ENCODE data around the gene JPH4. TPM values are rescaled to one million over a fixed set of nuclear protein-coding genes. Genes with fewer than 3 reads are reported as not detected.

Gene JPH4
- total RNA-seq, 1 donor from 2014 or later, result 2.0 TPM

DNA sequence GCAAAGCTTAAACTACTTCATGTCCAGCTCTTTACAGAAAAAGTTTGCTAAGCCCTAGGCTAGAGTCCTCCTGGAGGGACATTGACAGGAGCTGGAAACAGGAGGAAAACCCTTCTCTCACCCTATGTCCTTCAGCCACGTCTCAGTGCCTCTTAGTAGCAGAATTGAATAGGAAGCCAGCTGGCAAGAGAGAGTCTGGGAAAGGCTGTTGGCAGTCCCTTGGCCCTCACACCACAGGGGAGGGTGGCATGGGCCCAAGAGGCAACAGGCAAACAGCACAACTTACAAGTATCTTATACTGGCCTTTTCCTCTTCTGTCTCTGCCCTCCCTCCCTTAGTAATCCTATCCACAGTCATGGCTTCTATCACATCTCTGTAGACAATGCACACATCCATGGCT lies 29.9 kb upstream of the JPH4 start:
- peaks cover 6% of the 10 kb centered on the region for H3K27me3 Mint-ChIP-seq
- CTCF ChIA-PET, result no interaction called here
- no peak for DNase-seq
- POLR2A ChIA-PET, result no interaction called here
- TF ChIP-seq, protein P1, sequence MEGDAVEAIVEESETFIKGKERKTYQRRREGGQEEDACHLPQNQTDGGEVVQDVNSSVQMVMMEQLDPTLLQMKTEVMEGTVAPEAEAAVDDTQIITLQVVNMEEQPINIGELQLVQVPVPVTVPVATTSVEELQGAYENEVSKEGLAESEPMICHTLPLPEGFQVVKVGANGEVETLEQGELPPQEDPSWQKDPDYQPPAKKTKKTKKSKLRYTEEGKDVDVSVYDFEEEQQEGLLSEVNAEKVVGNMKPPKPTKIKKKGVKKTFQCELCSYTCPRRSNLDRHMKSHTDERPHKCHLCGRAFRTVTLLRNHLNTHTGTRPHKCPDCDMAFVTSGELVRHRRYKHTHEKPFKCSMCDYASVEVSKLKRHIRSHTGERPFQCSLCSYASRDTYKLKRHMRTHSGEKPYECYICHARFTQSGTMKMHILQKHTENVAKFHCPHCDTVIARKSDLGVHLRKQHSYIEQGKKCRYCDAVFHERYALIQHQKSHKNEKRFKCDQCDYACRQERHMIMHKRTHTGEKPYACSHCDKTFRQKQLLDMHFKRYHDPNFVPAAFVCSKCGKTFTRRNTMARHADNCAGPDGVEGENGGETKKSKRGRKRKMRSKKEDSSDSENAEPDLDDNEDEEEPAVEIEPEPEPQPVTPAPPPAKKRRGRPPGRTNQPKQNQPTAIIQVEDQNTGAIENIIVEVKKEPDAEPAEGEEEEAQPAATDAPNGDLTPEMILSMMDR (IDR thresholded peaks at IDR 0.05), result no peak
- no peak overlapping the region for H3K4me3 Mint-ChIP-seq
- H3K27ac Mint-ChIP-seq, result no peak overlapping the region
- ATAC-seq (ENCODE audit: low read depth), result no peak
- H3K9me3 Mint-ChIP-seq, result no peaks in the 10 kb centered on the region
- no peaks in the 10 kb centered on the region for H3K36me3 Mint-ChIP-seq (ENCODE audit: low read depth)
- intact Hi-C loops (cut with micrococcal nuclease), result no loop called here
- H3K4me1 Mint-ChIP-seq, result no peaks in the 10 kb centered on the region

- CTCF ChIA-PET, result no interaction called here
- POLR2A ChIA-PET, result no interaction called here
- no peak for DNase-seq
- Mint-ChIP-seq H3K9me3 (no peaks in the 10 kb centered on the region), H3K27ac (no peak overlapping the region), H3K27me3 (peaks cover 7% of the 10 kb centered on the region), H3K36me3 (ENCODE audit: low read depth) (no peaks in the 10 kb centered on the region), H3K4me3 (no peak overlapping the region), H3K4me1 (no peaks in the 10 kb centered on the region)
- intact Hi-C loops (cut with micrococcal nuclease), result no loop called here
- ATAC-seq (ENCODE audit: low read depth), result no peak
- TF ChIP-seq, protein P1 (IDR thresholded peaks at IDR 0.05), result no peak
Observed at GRCh38 chr14:23605931-23606585, 27.5 kb upstream of the JPH4 start.

DNA sequence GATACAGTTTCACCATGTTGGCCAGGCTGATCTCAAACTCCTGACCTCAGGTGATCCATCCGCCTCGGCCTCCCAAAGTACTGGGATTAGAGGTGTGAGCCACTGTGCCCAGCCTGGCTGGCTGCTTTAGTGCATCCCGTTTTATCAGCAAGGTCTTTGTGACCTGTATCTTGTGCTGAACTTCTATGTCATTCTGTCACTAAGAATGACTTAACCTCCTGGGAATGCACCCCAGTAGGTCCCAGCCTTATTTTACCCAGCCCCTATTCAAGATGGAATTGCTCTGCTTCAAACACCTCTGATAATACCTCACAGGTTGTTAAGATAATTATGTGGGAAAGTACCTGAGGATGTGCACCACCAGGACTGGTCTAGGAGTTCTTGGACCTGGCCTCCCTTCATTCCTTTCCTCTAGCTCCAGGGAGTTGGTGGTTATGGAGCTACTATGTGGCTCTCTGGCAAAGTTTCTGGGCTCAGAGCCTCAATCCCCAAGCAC lies 26.1 kb upstream of the JPH4 start:
- ATAC-seq (ENCODE audit: low read depth) (no peak), DNase-seq (no peak)
- CTCF ChIA-PET, result no interaction called here
- TF ChIP-seq, protein P1 (IDR thresholded peaks at IDR 0.05), result no peak
- Mint-ChIP-seq H3K9me3 (no peaks in the 10 kb centered on the region), H3K4me3 (no peak overlapping the region), H3K36me3 (ENCODE audit: low read depth) (no peaks in the 10 kb centered on the region), H3K4me1 (no peaks in the 10 kb centered on the region), H3K27ac (no peak overlapping the region), H3K27me3 (peaks cover 7% of the 10 kb centered on the region)
- POLR2A ChIA-PET, result no interaction called here
- intact Hi-C loops (cut with micrococcal nuclease), result no loop called here

DNA sequence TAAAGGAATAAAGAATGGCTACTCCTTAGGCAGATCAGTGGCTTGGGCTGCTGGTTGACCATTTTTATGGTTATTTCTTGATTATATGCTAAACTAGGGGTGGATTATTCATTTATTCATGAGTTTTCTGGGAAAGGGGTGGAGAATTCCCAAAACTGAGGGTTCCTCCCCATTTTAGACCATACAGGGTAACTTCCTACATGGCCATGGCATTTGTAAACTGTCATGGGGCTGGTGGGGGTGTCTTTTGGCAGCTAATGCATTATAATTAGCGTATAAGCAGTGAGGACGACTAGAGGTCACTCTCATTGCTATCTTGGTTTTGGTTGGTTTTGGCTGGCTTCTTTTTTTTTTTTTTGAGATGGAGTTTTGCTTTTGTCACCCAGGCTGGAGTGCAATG lies 25.6 kb upstream of the JPH4 start:
- H3K4me1 Mint-ChIP-seq, result no peaks in the 10 kb centered on the region
- POLR2A ChIA-PET, result no interaction called here

GRCh38 chr14:23603103-23603502 lies 24.5 kb upstream of the JPH4 start:
- TF ChIP-seq, protein P1 (IDR thresholded peaks at IDR 0.05), result no peak
- peaks cover 9% of the 10 kb centered on the region for H3K27me3 Mint-ChIP-seq
- POLR2A ChIA-PET, result no interaction called here
- CTCF ChIA-PET, result no interaction called here
- H3K27ac Mint-ChIP-seq, result no peak overlapping the region
- H3K4me1 Mint-ChIP-seq, result no peaks in the 10 kb centered on the region
- intact Hi-C loops (cut with micrococcal nuclease), result no loop called here
- DNase-seq (no peak), ATAC-seq (ENCODE audit: low read depth) (no peak)
- H3K36me3 Mint-ChIP-seq (ENCODE audit: low read depth), result no peaks in the 10 kb centered on the region
- no peak overlapping the region for H3K4me3 Mint-ChIP-seq
- H3K9me3 Mint-ChIP-seq, result peaks cover 3% of the 10 kb centered on the region

More for the DNA sequence above, 25.6 kb upstream of the JPH4 start:
- Mint-ChIP-seq H3K27me3 (peaks cover 7% of the 10 kb centered on the region), H3K9me3 (peaks cover 3% of the 10 kb centered on the region), H3K4me3 (no peak overlapping the region), H3K27ac (no peak overlapping the region), H3K36me3 (ENCODE audit: low read depth) (no peaks in the 10 kb centered on the region)
- ATAC-seq (ENCODE audit: low read depth), result no peak
- no peak for DNase-seq
- intact Hi-C loops (cut with micrococcal nuclease), result no loop called here
- TF ChIP-seq, protein P1 (IDR thresholded peaks at IDR 0.05), result no peak
- CTCF ChIA-PET, result no interaction called here

Data from activated B cell treated with CpG ODN at 0.5 μM for 24 hours (primary cell).